Measurements from ENCODE around the gene TNFAIP8L1.

- no peak for TF ChIP-seq CREB5 (CRISPR knock-in tag; IDR thresholded peaks at IDR 0.05; ENCODE audit: low read depth)
- TF ChIP-seq ZC3H10 (CRISPR knock-in tag; IDR thresholded peaks at IDR 0.05), result no peak
- TF ChIP-seq RARB (CRISPR knock-in tag; IDR thresholded peaks at IDR 0.05), result no peak
- TF ChIP-seq ZFP3 (CRISPR knock-in tag; IDR thresholded peaks at IDR 0.05), result no peak
- no peak for TF ChIP-seq BACH2 (CRISPR knock-in tag; IDR thresholded peaks at IDR 0.05; ENCODE audit: borderline replicate concordance)
- TF ChIP-seq ARNTL (CRISPR knock-in tag; IDR thresholded peaks at IDR 0.05; ENCODE audit: borderline replicate concordance, low read depth), result no peak
- no peak for TF ChIP-seq TCF4 (CRISPR knock-in tag; IDR thresholded peaks at IDR 0.05; ENCODE audit: borderline replicate concordance)
- TF ChIP-seq PPARA (CRISPR knock-in tag; IDR thresholded peaks at IDR 0.05; ENCODE audit: borderline replicate concordance), result no peak
- TF ChIP-seq, protein P1, sequence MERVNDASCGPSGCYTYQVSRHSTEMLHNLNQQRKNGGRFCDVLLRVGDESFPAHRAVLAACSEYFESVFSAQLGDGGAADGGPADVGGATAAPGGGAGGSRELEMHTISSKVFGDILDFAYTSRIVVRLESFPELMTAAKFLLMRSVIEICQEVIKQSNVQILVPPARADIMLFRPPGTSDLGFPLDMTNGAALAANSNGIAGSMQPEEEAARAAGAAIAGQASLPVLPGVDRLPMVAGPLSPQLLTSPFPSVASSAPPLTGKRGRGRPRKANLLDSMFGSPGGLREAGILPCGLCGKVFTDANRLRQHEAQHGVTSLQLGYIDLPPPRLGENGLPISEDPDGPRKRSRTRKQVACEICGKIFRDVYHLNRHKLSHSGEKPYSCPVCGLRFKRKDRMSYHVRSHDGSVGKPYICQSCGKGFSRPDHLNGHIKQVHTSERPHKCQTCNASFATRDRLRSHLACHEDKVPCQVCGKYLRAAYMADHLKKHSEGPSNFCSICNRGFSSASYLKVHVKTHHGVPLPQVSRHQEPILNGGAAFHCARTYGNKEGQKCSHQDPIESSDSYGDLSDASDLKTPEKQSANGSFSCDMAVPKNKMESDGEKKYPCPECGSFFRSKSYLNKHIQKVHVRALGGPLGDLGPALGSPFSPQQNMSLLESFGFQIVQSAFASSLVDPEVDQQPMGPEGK (CRISPR knock-in tag; IDR thresholded peaks at IDR 0.05; ENCODE audit: borderline replicate concordance), result no peak
- TF ChIP-seq GLIS3 (CRISPR knock-in tag; IDR thresholded peaks at IDR 0.05), result no peak
- TF ChIP-seq ISL1 (CRISPR knock-in tag; IDR thresholded peaks at IDR 0.05), result no peak
- TF ChIP-seq OSR1 (CRISPR knock-in tag; IDR thresholded peaks at IDR 0.05), result no peak
- no peak for TF ChIP-seq SNAI2 (CRISPR knock-in tag; IDR thresholded peaks at IDR 0.05)
- TF ChIP-seq, protein P2, sequence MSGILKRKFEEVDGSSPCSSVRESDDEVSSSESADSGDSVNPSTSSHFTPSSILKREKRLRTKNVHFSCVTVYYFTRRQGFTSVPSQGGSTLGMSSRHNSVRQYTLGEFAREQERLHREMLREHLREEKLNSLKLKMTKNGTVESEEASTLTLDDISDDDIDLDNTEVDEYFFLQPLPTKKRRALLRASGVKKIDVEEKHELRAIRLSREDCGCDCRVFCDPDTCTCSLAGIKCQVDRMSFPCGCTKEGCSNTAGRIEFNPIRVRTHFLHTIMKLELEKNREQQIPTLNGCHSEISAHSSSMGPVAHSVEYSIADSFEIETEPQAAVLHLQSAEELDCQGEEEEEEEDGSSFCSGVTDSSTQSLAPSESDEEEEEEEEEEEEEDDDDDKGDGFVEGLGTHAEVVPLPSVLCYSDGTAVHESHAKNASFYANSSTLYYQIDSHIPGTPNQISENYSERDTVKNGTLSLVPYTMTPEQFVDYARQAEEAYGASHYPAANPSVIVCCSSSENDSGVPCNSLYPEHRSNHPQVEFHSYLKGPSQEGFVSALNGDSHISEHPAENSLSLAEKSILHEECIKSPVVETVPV (CRISPR knock-in tag; IDR thresholded peaks at IDR 0.05), result no peak
Measured at GRCh38 chr19:4687396-4687795, 48.1 kb downstream of the TNFAIP8L1 start.

Measured in SK-N-SH treated with all-trans-retinoic acid at 6 μM for 48 hours (cell line).